ENCODE results near the gene HDAC4. TPM values are rescaled to one million over a fixed set of nuclear protein-coding genes. Genes with fewer than 3 reads are reported as not detected.

HDAC4 gene
- total RNA-seq, 1 experiment from 2014 or later = 40.1 TPM

- POLR2A ChIA-PET = no interaction called here
- in situ Hi-C loops (cut with HindIII; ENCODE audit: low pct_unique_long_range_greater_than_20kb, low sequenced_read_pairs) = no loop called here
- ATAC-seq = no peak
- no peaks in the 10 kb centered on the region for H3K9me3 ChIP-seq (ENCODE audit: control insufficient read depth, insufficient read depth, low read depth, low read length)
- no TSS peak for BruUV-seq (replicated peaks)
- no peaks in the 10 kb centered on the region; the same call in 1 of the 2 replicates for H3K4me1 ChIP-seq (ENCODE audit: control insufficient read depth, insufficient read depth, low read length)
- H3K36me3 ChIP-seq (ENCODE audit: control insufficient read depth, insufficient read depth, low read length) = no peaks in the 10 kb centered on the region
- DNase-seq (ENCODE audit: low read depth, low spot score) = no peak
- CTCF ChIA-PET = no interaction called here
- no peaks in the 10 kb centered on the region for H3K27me3 ChIP-seq (ENCODE audit: control insufficient read depth, insufficient read depth, low read length)
- intact Hi-C loops (cut with micrococcal nuclease; ENCODE audit: unreplicated experiment) = no loop called here
- no peak overlapping the region for H3K4me3 ChIP-seq (ENCODE audit: low read depth in 2 of 2, low read length in 2 of 2)
- H3K27ac ChIP-seq (ENCODE audit: low read length) = no peak overlapping the region
- TF ChIP-seq CTCF (IDR thresholded peaks at IDR 0.05) (no peak), POLR2AphosphoS5 (IDR thresholded peaks at IDR 0.05; ENCODE audit: low read depth, low read length) (no peak), TCF7L2 (IDR thresholded peaks at IDR 0.05; ENCODE audit: low read depth, low read length) (no peak), SIN3A (IDR thresholded peaks at IDR 0.05; ENCODE audit: borderline replicate concordance, insufficient read depth, low read depth, low read length) (no peak), REST (IDR thresholded peaks at IDR 0.05; ENCODE audit: insufficient read depth in 1 of 2, low read depth in 2 of 2, low read length in 1 of 2) (no peak)
Measured at GRCh38 chr2:239234191-239235175, 166.3 kb downstream of the HDAC4 start.

- ChIA-PET CTCF (no interaction called here), POLR2A (no interaction called here)
- no peaks in the 10 kb centered on the region; the same call in 1 of the 2 replicates for H3K4me1 ChIP-seq (ENCODE audit: control insufficient read depth, insufficient read depth, low read length)
- no peak overlapping the region for H3K4me3 ChIP-seq (ENCODE audit: low read depth in 2 of 2, low read length in 2 of 2)
- no peaks in the 10 kb centered on the region for H3K9me3 ChIP-seq (ENCODE audit: control insufficient read depth, insufficient read depth, low read depth, low read length)
- TF ChIP-seq SIN3A (IDR thresholded peaks at IDR 0.05; ENCODE audit: borderline replicate concordance, insufficient read depth, low read depth, low read length) (no peak), TCF7L2 (IDR thresholded peaks at IDR 0.05; ENCODE audit: low read depth, low read length) (no peak), POLR2AphosphoS5 (IDR thresholded peaks at IDR 0.05; ENCODE audit: low read depth, low read length) (no peak), CTCF (IDR thresholded peaks at IDR 0.05) (no peak), REST (IDR thresholded peaks at IDR 0.05; ENCODE audit: insufficient read depth in 1 of 2, low read depth in 2 of 2, low read length in 1 of 2) (no peak)
- no peaks in the 10 kb centered on the region for H3K36me3 ChIP-seq (ENCODE audit: control insufficient read depth, insufficient read depth, low read length)
- H3K27me3 ChIP-seq (ENCODE audit: control insufficient read depth, insufficient read depth, low read length) = no peaks in the 10 kb centered on the region
- no peak for DNase-seq (ENCODE audit: low read depth, low spot score)
- in situ Hi-C loops (cut with HindIII; ENCODE audit: low pct_unique_long_range_greater_than_20kb, low sequenced_read_pairs) (no loop called here), intact Hi-C loops (cut with micrococcal nuclease; ENCODE audit: unreplicated experiment) (no loop called here)
- H3K27ac ChIP-seq (ENCODE audit: low read length) = no peak overlapping the region
- no TSS peak for BruUV-seq (replicated peaks)
- no peak for ATAC-seq
Measured at GRCh38 chr2:239233576-239233975, 167.2 kb downstream of the HDAC4 start.
